ENCODE measurements around the gene RNF144B. TPM values are rescaled to one million over a fixed set of nuclear protein-coding genes. Genes with fewer than 3 reads are reported as not detected.

RNF144B gene
- total and polyA plus RNA-seq, 2 donors (not counting 1 experiment from before 2014, with no cell fraction given) = 3.0 to 17.0 TPM

GRCh38 chr6:18343741-18344140 is 43.4 kb upstream of the RNF144B start:
- ChIA-PET POLR2A (no interaction called here), CTCF (interaction anchor here (0.6 to 1.0 kb wide), 3 partner anchors 10 to 158 kb away, joined by 3 to 4 read pairs (median 3); no protein-coding TSS in a partner anchor)
- no peak for TF ChIP-seq EZH2 (IDR thresholded peaks at IDR 0.05; ENCODE audit: borderline replicate concordance, insufficient read depth, low read depth, low read length, poor library complexity, severe bottlenecking)
- no peak for TF ChIP-seq CTCF (IDR thresholded peaks at IDR 0.05)
- intact Hi-C loops (cut with micrococcal nuclease) = no loop called here
- peaks cover 20% of the 10 kb centered on the region for H3K4me1 Mint-ChIP-seq
- no peaks in the 10 kb centered on the region for H3K9me3 Mint-ChIP-seq (ENCODE audit: insufficient read depth)
- no peaks in the 10 kb centered on the region for H3K79me2 ChIP-seq (ENCODE audit: control insufficient read depth, insufficient read depth, low read length)
- H3K27ac ChIP-seq (ENCODE audit: low read length in 2 of 2) = no peak overlapping the region
- no peaks in the 10 kb centered on the region for H3K9me3 ChIP-seq (ENCODE audit: control extremely low read depth in 1 of 3, control insufficient read depth in 2 of 3, insufficient read depth in 1 of 3, low read length in 2 of 3)
- DNase-seq (no peak), ATAC-seq (ENCODE audit: low read depth) (no peak)
- H3K4me1 ChIP-seq (ENCODE audit: control insufficient read depth in 2 of 2, insufficient read depth in 2 of 2, low read length in 2 of 2) = peaks cover 0 to 7% of the 10 kb centered on the region in 2 donors
- no peaks in the 10 kb centered on the region for H3K27me3 Mint-ChIP-seq
- H3K4me2 ChIP-seq (replicated peaks; ENCODE audit: low read depth, low read length, poor library complexity, severe bottlenecking) = no peak overlapping the region
- no peaks in the 10 kb centered on the region for H3K36me3 ChIP-seq (replicated peaks in 1 of 2; ENCODE audit: control extremely low read depth in 1 of 2, control insufficient read depth in 1 of 2, extremely low read depth in 1 of 2, insufficient read depth in 2 of 2, low read length in 1 of 2)
- no peaks in the 10 kb centered on the region for H4K20me1 ChIP-seq (ENCODE audit: control insufficient read depth, insufficient read depth, low read length, poor library complexity, severe bottlenecking)
- no peaks in the 10 kb centered on the region for H3K27me3 ChIP-seq (replicated peaks in 1 of 4; ENCODE audit: control extremely low read depth in 1 of 4, control insufficient read depth in 3 of 4, insufficient read depth in 4 of 4, low read length in 3 of 4)
- no peak overlapping the region for H3K4me3 ChIP-seq (ENCODE audit: control extremely low read depth in 1 of 5, extremely low read depth in 1 of 5, insufficient read depth in 1 of 5, low read depth in 2 of 5, low read length in 4 of 5)
- H3K27ac Mint-ChIP-seq = no peak overlapping the region
- no peak overlapping the region for H3K9ac ChIP-seq (ENCODE audit: low read length)
- no CpG with 5 or more reads among the region's 2 CpGs for WGBS (ENCODE audit: insufficient coverage)
- no peak overlapping the region for H3K4me3 Mint-ChIP-seq
- H2AFZ ChIP-seq (ENCODE audit: insufficient read depth, low read depth, low read length, poor library complexity, severe bottlenecking) = no peak overlapping the region

- Mint-ChIP-seq H3K4me3 (no peak overlapping the region), H3K27me3 (no peaks in the 10 kb centered on the region), H3K27ac (no peak overlapping the region), H3K4me1 (peaks cover 24% of the 10 kb centered on the region), H3K9me3 (ENCODE audit: insufficient read depth) (no peaks in the 10 kb centered on the region)
- Histone ChIP-seq H2AFZ (ENCODE audit: insufficient read depth, low read depth, low read length, poor library complexity, severe bottlenecking) (no peak overlapping the region), H3K4me1 (ENCODE audit: control insufficient read depth in 2 of 2, insufficient read depth in 2 of 2, low read length in 2 of 2) (peaks cover 11 to 14% of the 10 kb centered on the region in 2 donors), H3K4me3 (ENCODE audit: control extremely low read depth in 1 of 5, extremely low read depth in 1 of 5, insufficient read depth in 1 of 5, low read depth in 2 of 5, low read length in 4 of 5) (no peak overlapping the region), H3K79me2 (ENCODE audit: control insufficient read depth, insufficient read depth, low read length) (no peaks in the 10 kb centered on the region), H3K27ac (ENCODE audit: low read length in 2 of 2) (no peak overlapping the region), H3K9ac (ENCODE audit: low read length) (no peak overlapping the region), H3K9me3 (ENCODE audit: control extremely low read depth in 1 of 3, control insufficient read depth in 2 of 3, insufficient read depth in 1 of 3, low read length in 2 of 3) (no peaks in the 10 kb centered on the region), H3K27me3 (replicated peaks in 1 of 4; ENCODE audit: control extremely low read depth in 1 of 4, control insufficient read depth in 3 of 4, insufficient read depth in 4 of 4, low read length in 3 of 4) (no peaks in the 10 kb centered on the region), H3K4me2 (replicated peaks; ENCODE audit: low read depth, low read length, poor library complexity, severe bottlenecking) (no peak overlapping the region), H4K20me1 (ENCODE audit: control insufficient read depth, insufficient read depth, low read length, poor library complexity, severe bottlenecking) (no peaks in the 10 kb centered on the region), H3K36me3 (replicated peaks in 1 of 2; ENCODE audit: control extremely low read depth in 1 of 2, control insufficient read depth in 1 of 2, extremely low read depth in 1 of 2, insufficient read depth in 2 of 2, low read length in 1 of 2) (no peaks in the 10 kb centered on the region)
- ChIA-PET CTCF (interaction anchor here (0.5 to 0.6 kb wide), 2 partner anchors 13 to 159 kb away, joined by 3 read pairs; no protein-coding TSS in a partner anchor), POLR2A (no interaction called here)
- DNase-seq (no peak), ATAC-seq (ENCODE audit: low read depth) (no peak)
- 67% methylated on average over 1 of the region's 4 CpGs for WGBS (ENCODE audit: insufficient coverage)
- TF ChIP-seq EZH2 (IDR thresholded peaks at IDR 0.05; ENCODE audit: borderline replicate concordance, insufficient read depth, low read depth, low read length, poor library complexity, severe bottlenecking) (no peak), CTCF (IDR thresholded peaks at IDR 0.05) (no peak)
- intact Hi-C loops (cut with micrococcal nuclease) = no loop called here
These were observed 40.1 kb upstream of the RNF144B start for GRCh38 chr6:18347021-18347577.
